OCI-LY1 (cell line): ENCODE data around the gene CRMP1.

Source experiments
- CTCF ChIP-seq: fragments of 200-600 bp; sonication (generic), shearing (Covaris generic); IDR thresholded peaks from 2 replicates; pipeline ENCODE4 v1.5.1; 2017; ENCODE audit warnings: mild to moderate bottlenecking, antibody characterized with exemption, low read length, moderate library complexity, mixed read lengths
- EZH2 ChIP-seq: fragments of 200-600 bp; sonication (generic), shearing (Covaris generic); IDR thresholded peaks from 2 replicates; pipeline ENCODE4 v1.8.0; 2017; ENCODE audit warnings: borderline replicate concordance, mixed run types, mild to moderate bottlenecking, antibody characterized with exemption, low read length, moderate library complexity, mixed read lengths

DNA sequence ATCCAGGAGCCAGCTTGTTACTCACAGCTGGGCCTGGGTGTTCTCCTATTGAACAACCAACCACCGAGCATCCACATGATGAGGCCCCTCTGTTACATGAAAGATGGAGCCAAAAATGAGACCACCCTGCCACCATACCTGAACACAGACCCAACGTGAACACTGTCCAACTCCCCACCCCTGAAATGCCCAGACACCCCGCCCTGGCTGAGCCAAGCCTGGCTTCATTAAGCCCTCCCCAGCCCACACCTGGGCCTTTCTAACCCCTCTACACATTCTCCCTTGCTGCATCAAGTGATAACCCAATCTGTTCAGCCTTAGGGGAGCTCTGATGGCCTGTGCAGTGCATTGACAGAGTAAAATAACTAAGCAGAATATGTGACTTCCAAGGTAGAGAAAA, 101.2 kb downstream of the CRMP1 start:
- TF ChIP-seq CTCF (no peak), EZH2 (no peak)
